ENCODE measurements around the gene INPP4A.

- TF ChIP-seq, protein P1, sequence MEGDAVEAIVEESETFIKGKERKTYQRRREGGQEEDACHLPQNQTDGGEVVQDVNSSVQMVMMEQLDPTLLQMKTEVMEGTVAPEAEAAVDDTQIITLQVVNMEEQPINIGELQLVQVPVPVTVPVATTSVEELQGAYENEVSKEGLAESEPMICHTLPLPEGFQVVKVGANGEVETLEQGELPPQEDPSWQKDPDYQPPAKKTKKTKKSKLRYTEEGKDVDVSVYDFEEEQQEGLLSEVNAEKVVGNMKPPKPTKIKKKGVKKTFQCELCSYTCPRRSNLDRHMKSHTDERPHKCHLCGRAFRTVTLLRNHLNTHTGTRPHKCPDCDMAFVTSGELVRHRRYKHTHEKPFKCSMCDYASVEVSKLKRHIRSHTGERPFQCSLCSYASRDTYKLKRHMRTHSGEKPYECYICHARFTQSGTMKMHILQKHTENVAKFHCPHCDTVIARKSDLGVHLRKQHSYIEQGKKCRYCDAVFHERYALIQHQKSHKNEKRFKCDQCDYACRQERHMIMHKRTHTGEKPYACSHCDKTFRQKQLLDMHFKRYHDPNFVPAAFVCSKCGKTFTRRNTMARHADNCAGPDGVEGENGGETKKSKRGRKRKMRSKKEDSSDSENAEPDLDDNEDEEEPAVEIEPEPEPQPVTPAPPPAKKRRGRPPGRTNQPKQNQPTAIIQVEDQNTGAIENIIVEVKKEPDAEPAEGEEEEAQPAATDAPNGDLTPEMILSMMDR (IDR thresholded peaks at IDR 0.05; ENCODE audit: poor library complexity): no peak
- TF ChIP-seq EZH2phosphoT487 (IDR thresholded peaks at IDR 0.05; ENCODE audit: low read depth, severe bottlenecking, unreplicated experiment): no peak
These were observed 76.1 kb downstream of the INPP4A start for GRCh38 chr2:98520806-98521205.

Measured in hepatocyte (in vitro differentiated cells).